ENCODE measurements around the gene FAIM2. TPM values are rescaled to one million over a fixed set of nuclear protein-coding genes. Genes with fewer than 3 reads are reported as not detected.

The FAIM2 gene
- total RNA-seq, 1 donor from 2014 or later = 1.6 TPM

GRCh38 chr12:49932023-49932422, 28.3 kb upstream of the FAIM2 start:
- Mint-ChIP-seq H3K27me3 (ENCODE audit: low read depth) (no peaks in the 10 kb centered on the region), H3K4me1 (no peaks in the 10 kb centered on the region), H3K4me3 (no peak overlapping the region), H3K9me3 (peaks cover 4% of the 10 kb centered on the region), H3K27ac (ENCODE audit: unreplicated experiment) (no peak overlapping the region), H3K36me3 (ENCODE audit: low read depth) (no peaks in the 10 kb centered on the region)
- TF ChIP-seq CTCF (conservative IDR thresholded peaks at IDR 0.05) = no peak
- no peak for DNase-seq (ENCODE audit: low read depth, low spot score)

- Mint-ChIP-seq H3K4me1 (no peaks in the 10 kb centered on the region), H3K9me3 (peaks cover 4% of the 10 kb centered on the region), H3K36me3 (ENCODE audit: low read depth) (no peaks in the 10 kb centered on the region), H3K4me3 (no peak overlapping the region), H3K27ac (ENCODE audit: unreplicated experiment) (no peak overlapping the region), H3K27me3 (ENCODE audit: low read depth) (no peaks in the 10 kb centered on the region)
- no peak for DNase-seq (ENCODE audit: low read depth, low spot score)
- no peak for TF ChIP-seq CTCF (conservative IDR thresholded peaks at IDR 0.05)
Observed at GRCh38 chr12:49930515-49931288, 27.0 kb upstream of the FAIM2 start.

- Mint-ChIP-seq H3K9me3 (peaks cover 1% of the 10 kb centered on the region), H3K36me3 (ENCODE audit: low read depth) (no peaks in the 10 kb centered on the region), H3K4me1 (no peaks in the 10 kb centered on the region), H3K27ac (ENCODE audit: unreplicated experiment) (no peak overlapping the region), H3K27me3 (ENCODE audit: low read depth) (no peaks in the 10 kb centered on the region), H3K4me3 (no peak overlapping the region)
- no peak for DNase-seq (ENCODE audit: low read depth, low spot score)
- TF ChIP-seq CTCF (conservative IDR thresholded peaks at IDR 0.05) = no peak
Observed at GRCh38 chr12:49929581-49929980, 25.9 kb upstream of the FAIM2 start.

GRCh38 chr12:49928471-49928870, 24.8 kb upstream of the FAIM2 start:
- H3K4me1 Mint-ChIP-seq = no peaks in the 10 kb centered on the region
- no peaks in the 10 kb centered on the region for H3K27me3 Mint-ChIP-seq (ENCODE audit: low read depth)
- no peaks in the 10 kb centered on the region for H3K36me3 Mint-ChIP-seq (ENCODE audit: low read depth)
- TF ChIP-seq CTCF (conservative IDR thresholded peaks at IDR 0.05) = no peak
- no peaks in the 10 kb centered on the region for H3K9me3 Mint-ChIP-seq
- H3K27ac Mint-ChIP-seq (ENCODE audit: unreplicated experiment) = no peak overlapping the region
- H3K4me3 Mint-ChIP-seq = no peak overlapping the region
- no peak for DNase-seq (ENCODE audit: low read depth, low spot score)

GRCh38 chr12:49925433-49926204, 21.9 kb upstream of the FAIM2 start:
- Mint-ChIP-seq H3K27me3 (ENCODE audit: low read depth) (peaks cover 3% of the 10 kb centered on the region), H3K9me3 (no peaks in the 10 kb centered on the region), H3K4me3 (no peak overlapping the region), H3K4me1 (peaks cover 4% of the 10 kb centered on the region), H3K27ac (ENCODE audit: unreplicated experiment) (peak overlapping the region; percentile 71), H3K36me3 (ENCODE audit: low read depth) (no peaks in the 10 kb centered on the region)
- TF ChIP-seq CTCF (conservative IDR thresholded peaks at IDR 0.05) = no peak
- no peak for DNase-seq (ENCODE audit: low read depth, low spot score)

Data from neural crest cell (in vitro differentiated cells).